HEK293 (cell line): Measurements from ENCODE around the gene SPACDR.

Experiments used
- BCL6B ChIP-seq: fragments of 450-650 bp; formaldehyde crosslinking; IDR thresholded peaks from 2 replicates; pipeline ENCODE4 v1.5.1; 2017; ENCODE audit warnings: missing biosample characterization, missing genetic modification characterization
- MZF1 ChIP-seq: fragments of 450-650 bp; formaldehyde crosslinking; IDR thresholded peaks from 2 replicates; pipeline ENCODE4 v1.5.1; 2017; ENCODE audit warnings: missing biosample characterization, missing genetic modification characterization, borderline replicate concordance
- OSR2 ChIP-seq: fragments of 450-650 bp; formaldehyde crosslinking; IDR thresholded peaks from 2 replicates; pipeline ENCODE4 v1.5.1; 2016; ENCODE audit warnings: missing biosample characterization, missing genetic modification characterization
- OVOL3 ChIP-seq: fragments of 450-650 bp; formaldehyde crosslinking; IDR thresholded peaks from 2 replicates; pipeline ENCODE4 v1.5.1; 2016; ENCODE audit warnings: missing biosample characterization, missing genetic modification characterization
- REPIN1 ChIP-seq: fragments of 450-650 bp; formaldehyde crosslinking; IDR thresholded peaks from 2 replicates; pipeline ENCODE4 v1.5.1; 2017; ENCODE audit warnings: missing biosample characterization, missing genetic modification characterization, low read depth
- ZBTB11 ChIP-seq: fragments of 450-650 bp; formaldehyde crosslinking; conservative IDR thresholded peaks from 2 replicates; pipeline ENCODE4 v1.5.1; 2016; ENCODE audit warnings: low read depth, missing biosample characterization, missing genetic modification characterization
- ZFHX2 ChIP-seq: fragments of 450-650 bp; formaldehyde crosslinking; conservative IDR thresholded peaks from 2 replicates; pipeline ENCODE4 v1.5.1; 2016; ENCODE audit warnings: missing biosample characterization, missing genetic modification characterization
- ZNF274 ChIP-seq, 2 experiments: fragments of 200-500 bp in 1 of 2; fragments of 450-650 bp in 1 of 2; sonication (Bioruptor generic) in 1 of 2; formaldehyde crosslinking in 1 of 2; IDR thresholded peaks; 2 replicates each; pipeline versions ENCODE4 v1.5.1 to v1.6.1; 2014 to 2016; ENCODE audit warnings: borderline replicate concordance in 1 of 2, inconsistent platforms in 1 of 2, low read length in 1 of 2, missing biosample characterization in 1 of 2, missing genetic modification characterization in 1 of 2
- ZNF280D ChIP-seq: fragments of 450-650 bp; formaldehyde crosslinking; IDR thresholded peaks from 2 replicates; pipeline ENCODE4 v1.5.1; 2016; ENCODE audit warnings: missing biosample characterization, missing genetic modification characterization
- ZNF394 ChIP-seq: fragments of 450-650 bp; formaldehyde crosslinking; IDR thresholded peaks from 2 replicates; pipeline ENCODE4 v1.5.1; 2016; ENCODE audit warnings: missing biosample characterization, missing genetic modification characterization, mild to moderate bottlenecking, moderate library complexity, borderline replicate concordance
- ZNF404 ChIP-seq: fragments of 450-650 bp; formaldehyde crosslinking; IDR thresholded peaks from 2 replicates; pipeline ENCODE4 v1.5.1; 2017; ENCODE audit warnings: missing biosample characterization, missing genetic modification characterization
- ZNF423 ChIP-seq: fragments of 450-650 bp; formaldehyde crosslinking; IDR thresholded peaks from 2 replicates; pipeline ENCODE4 v1.5.1; 2016; ENCODE audit warnings: missing biosample characterization, missing genetic modification characterization
- ZNF449 ChIP-seq: fragments of 450-650 bp; formaldehyde crosslinking; IDR thresholded peaks from 2 replicates; pipeline ENCODE4 v1.5.1; 2017; ENCODE audit warnings: missing biosample characterization, mild to moderate bottlenecking, missing genetic modification characterization, moderate library complexity
- ZNF518A ChIP-seq: fragments of 450-650 bp; formaldehyde crosslinking; conservative IDR thresholded peaks from 2 replicates; pipeline ENCODE4 v1.5.1; 2016; ENCODE audit warnings: low read depth, missing biosample characterization, missing genetic modification characterization
- ZNF623 ChIP-seq: fragments of 450-650 bp; formaldehyde crosslinking; IDR thresholded peaks from 2 replicates; pipeline ENCODE4 v1.5.1; 2016; ENCODE audit warnings: missing biosample characterization, missing genetic modification characterization
- ZNF629 ChIP-seq: fragments of 450-650 bp; formaldehyde crosslinking; IDR thresholded peaks from 2 replicates; pipeline ENCODE4 v1.5.1; 2017; ENCODE audit warnings: missing biosample characterization, missing genetic modification characterization
- ZNF660 ChIP-seq: fragments of 450-650 bp; IDR thresholded peaks from 2 replicates; pipeline ENCODE4 v1.5.1; 2018; ENCODE audit warnings: missing biosample characterization, mild to moderate bottlenecking, missing genetic modification characterization
- ZNF701 ChIP-seq: fragments of 450-650 bp; formaldehyde crosslinking; IDR thresholded peaks from 2 replicates; pipeline ENCODE4 v1.5.1; 2016; ENCODE audit warnings: missing biosample characterization, missing genetic modification characterization
- ZSCAN18 ChIP-seq: fragments of 450-650 bp; formaldehyde crosslinking; IDR thresholded peaks from 2 replicates; pipeline ENCODE4 v1.5.1; 2016; ENCODE audit warnings: missing biosample characterization, missing genetic modification characterization
- ZSCAN23 ChIP-seq: fragments of 450-650 bp; formaldehyde crosslinking; IDR thresholded peaks from 2 replicates; pipeline ENCODE4 v1.5.1; 2016; ENCODE audit warnings: missing biosample characterization, missing genetic modification characterization

Gene SPACDR

GRCh38 chr7:100428967-100429636, 35.0 kb downstream of the SPACDR start (continued):
- no peak for TF ChIP-seq ZNF274 (IDR thresholded peaks at IDR 0.05; ENCODE audit: low read length)
- TF ChIP-seq ZNF274 (tag by site-specific recombination; IDR thresholded peaks at IDR 0.05; ENCODE audit: borderline replicate concordance) = no peak
- peak; percentile 81 for TF ChIP-seq OVOL3 (tag by site-specific recombination)
- no peak; the same call in 1 of the 2 replicates for TF ChIP-seq ZNF423
- TF ChIP-seq ZNF629 (tag by site-specific recombination) = peak; percentile 100
- TF ChIP-seq ZSCAN23 (tag by site-specific recombination) = peak; percentile 80
- TF ChIP-seq ZSCAN18 = 0 out of 2 replicates have a peak, but pooled peaks have one; percentile 56
- 0 out of 2 replicates have a peak, but pooled peaks have one; percentile 41 for TF ChIP-seq ZNF623 (tag by site-specific recombination)
- TF ChIP-seq ZNF701 (tag by site-specific recombination) = no peak
- no peak for TF ChIP-seq ZBTB11 (tag by site-specific recombination)
- TF ChIP-seq ZNF394 (tag by site-specific recombination) = peak; percentile 57
- no peak for TF ChIP-seq ZNF404 (tag by site-specific recombination)
- peak; percentile 58; the same call in 1 of the 2 replicates for TF ChIP-seq ZNF449
- 0 out of 2 replicates have a peak, but pooled peaks have one; percentile 10 for TF ChIP-seq ZNF518A (tag by site-specific recombination)
- TF ChIP-seq ZNF660 (tag by site-specific recombination) = peak; percentile 48
- TF ChIP-seq BCL6B (tag by site-specific recombination) = no peak
- no peak; the same call in 1 of the 2 replicates for TF ChIP-seq MZF1 (tag by site-specific recombination)
- TF ChIP-seq OSR2 = peak; percentile 57; the same call in 1 of the 2 replicates
- TF ChIP-seq ZFHX2 (tag by site-specific recombination) = peak; percentile 87
- TF ChIP-seq ZNF280D (tag by site-specific recombination) = 0 out of 2 replicates have a peak, but pooled peaks have one; percentile 36
- 0 out of 2 replicates have a peak, but pooled peaks have one; percentile 21 for TF ChIP-seq REPIN1 (tag by site-specific recombination)
